Smooth muscle cell (in vitro differentiated cells): ENCODE measurements around the gene SCARB1. TPM values are rescaled to one million over a fixed set of nuclear protein-coding genes. Genes with fewer than 3 reads are reported as not detected.

ENCODE experiments used
- DNase-seq: peaks from one replicate; lab custom pipeline; 2025; ENCODE audit not compliant: unreplicated experiment; lab: John Stamatoyannopoulos, UW
- H2AFZ ChIP-seq: fragments of 200-600 bp; sonication (generic); 2 replicates; pipeline ENCODE4 v1.6.0; 2016; ENCODE audit warnings: antibody characterized with exemption, low read depth, mild to moderate bottlenecking
- H3F3A ChIP-seq: fragments of 200-600 bp; sonication (generic); 2 replicates; pipeline ENCODE4 v1.6.0; 2017; ENCODE audit warnings: antibody characterized with exemption, low read depth
- H3K27ac ChIP-seq: fragments of 200-600 bp; sonication (generic); 2 replicates; pipeline ENCODE4 v1.5.1; 2016; ENCODE audit warnings: low read depth, mild to moderate bottlenecking
- H3K27me3 ChIP-seq: fragments of 200-600 bp; sonication (generic); 2 replicates; pipeline ENCODE4 v1.6.1; 2016; ENCODE audit warnings: low read depth, mild to moderate bottlenecking
- H3K36me3 ChIP-seq: fragments of 200-600 bp; sonication (generic); 2 replicates; pipeline ENCODE4 v1.5.1; 2016; ENCODE audit warnings: low read depth
- H3K4me1 ChIP-seq: fragments of 200-600 bp; sonication (generic); 2 replicates; pipeline ENCODE4 v1.5.1; 2016; ENCODE audit warnings: low read depth
- H3K4me2 ChIP-seq: fragments of 200-600 bp; sonication (generic); 2 replicates; pipeline ENCODE4 v1.6.0; 2016; ENCODE audit warnings: mild to moderate bottlenecking
- H3K4me3 ChIP-seq: fragments of 200-600 bp; sonication (generic); 2 replicates; pipeline ENCODE4 v1.5.1; 2016; ENCODE audit warnings: mild to moderate bottlenecking
- H3K79me2 ChIP-seq: fragments of 200-600 bp; sonication (generic); 2 replicates; pipeline ENCODE4 v1.6.0; 2016; ENCODE audit warnings: low read depth, mild to moderate bottlenecking
- H3K9ac ChIP-seq: fragments of 200-600 bp; sonication (generic); 2 replicates; pipeline ENCODE4 v1.6.0; 2016; ENCODE audit warnings: low read depth
- H3K9me3 ChIP-seq: fragments of 200-600 bp; sonication (generic); replicated peaks from 2 replicates; pipeline ENCODE4 v1.5.1; 2016; ENCODE audit warnings: low read depth
- H4K20me1 ChIP-seq: fragments of 200-600 bp; sonication (generic); 2 replicates; pipeline ENCODE4 v1.6.0; 2016; ENCODE audit warnings: low read depth
- WGBS: methylation state at CpG from one replicate; pipeline ENCODE4 v1.1.7; 2016; ENCODE audit warnings: low lambda C conversion rate; 5-methylcytosine and 5-hydroxymethylcytosine counted together
- polyA plus RNA-seq: library from polyadenylated mRNA; unstranded; fragments of >200 nt; fragmentation: Nextera tagmentation; extraction: Ambion mirVana; gene quantifications from 2 replicates; pipeline ENCODE4 v1.2.1, GENCODE V29; 2016
- total RNA-seq: library from RNA; depleted of rRNA; stranded (reverse); fragments of >200 nt; gene quantifications from 2 replicates; pipeline ENCODE4 v1.2.3, GENCODE V29; 2014
- TF ChIP-seq, protein P1 (sequence below): fragments of 200-600 bp; sonication (generic); IDR thresholded peaks from 2 replicates; pipeline ENCODE4 v1.5.1; 2017; ENCODE audit warnings: borderline replicate concordance, mild to moderate bottlenecking, antibody characterized with exemption; ENCODE audit not compliant: insufficient read depth, poor library complexity, severe bottlenecking

SCARB1 gene
- total and polyA plus RNA-seq, 2 experiments from 2014 or later, result 6.8 to 10.1 TPM

DNA sequence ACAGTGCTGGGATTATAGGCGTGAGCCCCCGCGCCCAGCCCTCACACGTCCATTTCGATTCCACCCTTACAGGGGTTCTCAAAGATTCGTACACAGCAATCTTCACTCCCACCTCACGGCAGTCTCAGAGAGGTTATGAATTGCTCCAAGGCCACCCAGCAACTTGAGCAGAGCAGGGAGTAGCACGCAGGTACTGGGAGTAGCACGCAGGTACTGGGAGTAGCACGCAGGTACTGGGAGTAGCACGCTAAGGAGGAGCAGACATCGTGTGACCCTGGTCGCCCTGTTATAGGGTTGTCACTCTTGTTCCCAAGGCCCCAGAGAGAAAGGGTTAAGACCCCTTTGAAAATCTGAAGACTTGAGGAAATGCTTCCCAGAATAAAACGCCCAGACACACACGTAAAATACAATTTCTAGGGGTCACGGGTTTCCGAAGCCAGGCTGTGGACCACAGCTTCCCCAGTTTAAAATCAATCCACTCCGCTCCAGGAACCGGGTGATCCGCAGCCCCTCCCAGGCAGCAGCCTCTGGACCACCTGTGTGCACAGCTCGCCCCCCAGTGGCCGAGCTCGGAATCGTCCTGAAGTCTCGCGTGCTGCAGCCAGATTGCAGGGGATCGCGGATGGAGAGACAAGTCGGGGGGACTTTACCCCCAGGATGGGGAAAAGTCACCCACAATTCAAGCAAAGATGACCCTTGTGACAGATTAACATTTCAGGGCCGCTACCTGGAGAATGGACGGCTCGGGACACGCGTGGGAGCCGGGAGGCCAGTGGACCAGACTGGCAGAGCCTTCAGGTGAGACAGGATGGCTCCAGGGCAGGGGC, 92.0 kb downstream of the SCARB1 start:
- Histone ChIP-seq H3K4me2 (peak overlapping the region; percentile 58), H3K79me2 (no peaks in the 10 kb centered on the region), H3F3A (peaks cover 1% of the 10 kb centered on the region), H3K4me3 (no peak overlapping the region), H4K20me1 (no peaks in the 10 kb centered on the region), H3K4me1 (peaks cover 2% of the 10 kb centered on the region), H3K9ac (no peak overlapping the region), H3K27ac (no peak overlapping the region), H2AFZ (no peak overlapping the region), H3K36me3 (no peaks in the 10 kb centered on the region), H3K27me3 (no peaks in the 10 kb centered on the region), H3K9me3 (no peaks in the 10 kb centered on the region)
- TF ChIP-seq, protein P1, sequence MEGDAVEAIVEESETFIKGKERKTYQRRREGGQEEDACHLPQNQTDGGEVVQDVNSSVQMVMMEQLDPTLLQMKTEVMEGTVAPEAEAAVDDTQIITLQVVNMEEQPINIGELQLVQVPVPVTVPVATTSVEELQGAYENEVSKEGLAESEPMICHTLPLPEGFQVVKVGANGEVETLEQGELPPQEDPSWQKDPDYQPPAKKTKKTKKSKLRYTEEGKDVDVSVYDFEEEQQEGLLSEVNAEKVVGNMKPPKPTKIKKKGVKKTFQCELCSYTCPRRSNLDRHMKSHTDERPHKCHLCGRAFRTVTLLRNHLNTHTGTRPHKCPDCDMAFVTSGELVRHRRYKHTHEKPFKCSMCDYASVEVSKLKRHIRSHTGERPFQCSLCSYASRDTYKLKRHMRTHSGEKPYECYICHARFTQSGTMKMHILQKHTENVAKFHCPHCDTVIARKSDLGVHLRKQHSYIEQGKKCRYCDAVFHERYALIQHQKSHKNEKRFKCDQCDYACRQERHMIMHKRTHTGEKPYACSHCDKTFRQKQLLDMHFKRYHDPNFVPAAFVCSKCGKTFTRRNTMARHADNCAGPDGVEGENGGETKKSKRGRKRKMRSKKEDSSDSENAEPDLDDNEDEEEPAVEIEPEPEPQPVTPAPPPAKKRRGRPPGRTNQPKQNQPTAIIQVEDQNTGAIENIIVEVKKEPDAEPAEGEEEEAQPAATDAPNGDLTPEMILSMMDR, result peak; percentile 99
- 35% methylated on average over 35 of the region's 35 CpGs for WGBS
- DNase-seq, result peak; percentile 75

DNA sequence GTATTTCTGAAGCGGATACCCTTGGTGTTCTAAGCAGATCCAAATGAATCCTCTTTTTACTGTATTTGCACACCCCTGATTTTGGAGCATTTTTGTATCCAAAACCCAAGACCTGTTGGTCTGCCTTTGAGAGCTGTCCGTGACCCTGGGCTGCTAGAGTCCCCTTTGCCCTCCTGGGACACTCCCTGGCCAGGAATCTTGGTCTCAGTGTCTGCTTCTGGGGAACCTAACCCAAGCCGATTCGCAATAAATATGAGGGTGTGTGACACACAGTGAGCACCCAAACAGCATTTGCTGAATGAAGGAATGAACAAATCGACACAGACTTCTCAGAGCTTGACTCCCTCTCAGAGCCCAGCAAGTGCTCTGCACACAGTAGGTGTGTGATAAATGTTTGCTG, 92.9 kb downstream of the SCARB1 start:
- TF ChIP-seq, protein P1, result no peak
- Histone ChIP-seq H3K9me3 (no peaks in the 10 kb centered on the region), H3K36me3 (no peaks in the 10 kb centered on the region), H3K27ac (no peak overlapping the region), H3K4me3 (no peak overlapping the region), H3K27me3 (no peaks in the 10 kb centered on the region), H2AFZ (no peak overlapping the region), H4K20me1 (no peaks in the 10 kb centered on the region), H3K9ac (no peak overlapping the region), H3K79me2 (no peaks in the 10 kb centered on the region), H3K4me1 (peaks cover 7% of the 10 kb centered on the region), H3K4me2 (no peak overlapping the region), H3F3A (peaks cover 11% of the 10 kb centered on the region)
- 95% methylated on average over 5 of the region's 5 CpGs for WGBS
- DNase-seq, result no peak

DNA sequence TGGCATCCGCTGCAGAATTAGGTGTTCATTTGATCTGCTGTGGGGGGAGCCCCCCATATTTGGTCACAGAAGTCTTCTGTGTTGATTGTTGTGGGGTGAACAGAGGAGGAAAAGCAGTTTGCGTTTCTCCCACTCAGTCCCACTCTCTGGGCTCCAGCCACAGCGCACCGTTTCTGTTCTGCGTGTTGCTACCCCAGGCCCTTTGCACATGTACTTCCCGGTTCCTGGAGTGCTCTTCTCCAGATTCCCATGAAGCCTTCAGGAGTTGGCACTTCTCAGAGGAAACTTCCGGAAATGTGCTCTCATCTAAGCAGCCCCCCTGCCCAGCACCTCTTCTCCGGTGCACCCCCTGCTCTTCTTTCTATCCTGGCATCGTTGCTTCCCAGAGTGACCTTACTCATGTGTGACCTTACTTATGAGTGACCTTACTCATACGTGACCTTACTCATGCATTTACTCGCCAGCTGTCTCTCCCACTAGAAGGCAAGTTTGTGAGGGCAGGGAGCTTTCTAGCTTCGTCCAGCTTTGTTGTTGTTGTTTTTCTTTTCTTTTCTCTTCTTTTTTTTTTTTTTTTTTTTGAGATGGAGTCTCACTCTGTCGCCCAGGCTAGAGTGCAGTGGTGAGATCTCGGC, 93.7 kb downstream of the SCARB1 start:
- Histone ChIP-seq H3F3A (peaks cover 12% of the 10 kb centered on the region), H4K20me1 (no peaks in the 10 kb centered on the region), H3K4me2 (no peak overlapping the region), H3K27me3 (no peaks in the 10 kb centered on the region), H3K27ac (no peak overlapping the region), H2AFZ (no peak overlapping the region), H3K79me2 (no peaks in the 10 kb centered on the region), H3K9ac (no peak overlapping the region), H3K4me1 (peaks cover 11% of the 10 kb centered on the region), H3K4me3 (no peak overlapping the region), H3K36me3 (no peaks in the 10 kb centered on the region), H3K9me3 (no peaks in the 10 kb centered on the region)
- no peak for DNase-seq
- TF ChIP-seq, protein P1, result no peak
- WGBS, result 93% methylated on average over 14 of the region's 14 CpGs
